A549 (cell line): ENCODE results near the gene PEPD. TPM values are rescaled to one million over a fixed set of nuclear protein-coding genes. Genes with fewer than 3 reads are reported as not detected.

ENCODE experiments used
- ATAC-seq, 2 experiments: fragments of 200-7000 bp in 1 of 2; fragments of >200 bp in 1 of 2; cut with Nextera tagmentation in 1 of 2; cut with Tn5 transposase in 1 of 2; 3 replicates each; pipeline versions ENCODE4 v1.8.0 to v1.9.1; 2018 to 2020; ENCODE audit warnings: mild to moderate bottlenecking in 1 of 2, moderate library complexity in 1 of 2
- CTCF ChIA-PET: fragments of 300-600 bp; sonication (Branson Sonifier 250); formaldehyde crosslinking; extraction: SDS; loops from one replicate; lab custom pipeline; 2021; ENCODE audit warnings: antibody characterized with exemption, inconsistent platforms; lab: Yijun Ruan, JAX
- POLR2A ChIA-PET: fragments of 350-600 bp; formaldehyde crosslinking; extraction: SDS; loops from one replicate; lab custom pipeline; 2021; ENCODE audit warnings: antibody characterized with exemption, inconsistent platforms; lab: Yijun Ruan, JAX
- DNase-seq, 2 experiments: peaks; one replicate each; pipeline versions ENCODE4 v3.0.0 to v3.0.0-alpha.2; 2011 to 2016; ENCODE audit warnings: low read depth in 1 of 2, low spot score in 1 of 2
- FAIRE-seq: peaks from 2 replicates; lab custom pipeline; 2011; peaks lifted over from hg19 to GRCh38; lab: Jason Lieb, UNC
- H3K27ac ChIP-seq, 2 experiments: fragments of >200 bp; sonication (Bioruptor Twin); formaldehyde crosslinking; 3 replicates each; pipeline ENCODE4 v1.5.1; 2016 to 2017
- H3K4me1 ChIP-seq: fragments of >200 bp; sonication (Bioruptor Twin); formaldehyde crosslinking; 3 replicates; pipeline ENCODE4 v1.6.1; 2016
- H3K4me2 ChIP-seq: fragments of >200 bp; sonication (Bioruptor Twin); formaldehyde crosslinking; 3 replicates; pipeline ENCODE4 v1.6.1; 2016
- H3K4me3 ChIP-seq: fragments of >200 bp; sonication (Bioruptor Twin); formaldehyde crosslinking; 3 replicates; pipeline ENCODE4 v1.5.1; 2016
- H3K9me3 ChIP-seq: fragments of >200 bp; sonication (Bioruptor Twin); formaldehyde crosslinking; 3 replicates; pipeline ENCODE4 v1.6.1; 2016
- BCL3 ChIP-seq: fragments of >200 bp; sonication (Bioruptor Twin); formaldehyde crosslinking; IDR thresholded peaks from 3 replicates; pipeline ENCODE4 v1.6.1; 2016
- CBX2 ChIP-seq: fragments of 200-600 bp; sonication (generic); IDR thresholded peaks from 2 replicates; pipeline ENCODE4 v1.6.1; 2016; ENCODE audit warnings: low read depth, mild to moderate bottlenecking, borderline replicate concordance
- CHD2 ChIP-seq: fragments of 150-350 bp; IDR thresholded peaks from 2 replicates; pipeline ENCODE4 v1.6.1; 2014; ENCODE audit warnings: low read length; ENCODE audit not compliant: partially characterized antibody
- CHD4 ChIP-seq: fragments of 200-600 bp; sonication (generic); IDR thresholded peaks from 2 replicates; pipeline ENCODE4 v1.6.1; 2016; ENCODE audit warnings: antibody characterized with exemption, mild to moderate bottlenecking, borderline replicate concordance
- E2F6 ChIP-seq: IDR thresholded peaks from 2 replicates; pipeline ENCODE4 v1.6.1; 2012; ENCODE audit warnings: low read depth, borderline replicate concordance
- EHF ChIP-seq: fragments of 250-450 bp; sonication (Bioruptor Pico); IDR thresholded peaks from 2 replicates; pipeline ENCODE4 v1.5.0; 2020; ENCODE audit warnings: mild to moderate bottlenecking
- EP300 ChIP-seq, 2 experiments: fragments of >200 bp; sonication (Bioruptor Twin); formaldehyde crosslinking; IDR thresholded peaks; 2 replicates in 1 of 2; 3 replicates in 1 of 2; pipeline ENCODE4 v1.6.1; 2016 to 2017
- FOSL2 ChIP-seq, 2 experiments: fragments of 450-650 bp in 1 of 2; fragments of >200 bp in 1 of 2; sonication (Bioruptor Twin) in 1 of 2; formaldehyde crosslinking; IDR thresholded peaks; 2 replicates each; pipeline versions ENCODE4 v1.5.0 to v1.6.1; 2016 to 2020; ENCODE audit warnings: mild to moderate bottlenecking in 1 of 2, moderate library complexity in 1 of 2
- FOXS1 ChIP-seq: fragments of 250-450 bp; sonication (Bioruptor Pico); IDR thresholded peaks from 2 replicates; pipeline ENCODE4 v1.5.0; 2020; ENCODE audit warnings: mild to moderate bottlenecking, moderate library complexity
- HMGXB4 ChIP-seq: fragments of 250-450 bp; sonication (Bioruptor Pico); IDR thresholded peaks from 2 replicates; pipeline ENCODE4 v1.5.0; 2021; ENCODE audit warnings: mild to moderate bottlenecking, moderate library complexity, borderline replicate concordance
- HOXA7 ChIP-seq: fragments of 250-450 bp; sonication (Bioruptor Pico); IDR thresholded peaks from 2 replicates; pipeline ENCODE4 v1.5.0; 2020; ENCODE audit warnings: mild to moderate bottlenecking, moderate library complexity
- KDM1A ChIP-seq: fragments of 200-600 bp; sonication (generic); IDR thresholded peaks from 2 replicates; pipeline ENCODE4 v1.6.1; 2016; ENCODE audit warnings: low read depth, mild to moderate bottlenecking
- MYC ChIP-seq: IDR thresholded peaks from 2 replicates; pipeline ENCODE4 v1.6.1; 2012; ENCODE audit warnings: mild to moderate bottlenecking, inconsistent platforms, low read length, improper control_type of control experiment, borderline replicate concordance
- NFE2L2 ChIP-seq: fragments of 150-350 bp; conservative IDR thresholded peaks from 2 replicates; pipeline ENCODE4 v1.6.1; 2014; ENCODE audit warnings: low read length
- NR3C1 ChIP-seq: fragments of >200 bp; sonication (Bioruptor Twin); formaldehyde crosslinking; IDR thresholded peaks from 3 replicates; pipeline ENCODE4 v1.6.1; 2017
- PBX3 ChIP-seq: IDR thresholded peaks from 2 replicates; pipeline ENCODE4 v1.6.1; 2012
- PHF8 ChIP-seq: fragments of 200-600 bp; sonication (generic); IDR thresholded peaks from 2 replicates; pipeline ENCODE4 v1.6.1; 2016; ENCODE audit warnings: low read depth, mild to moderate bottlenecking, antibody characterized with exemption, moderate library complexity, borderline replicate concordance
- POLR2AphosphoS2 ChIP-seq: conservative IDR thresholded peaks from 2 replicates; pipeline ENCODE4 v1.6.1; 2012; ENCODE audit warnings: low read length, improper control_type of control experiment, inconsistent platforms
- RCOR1 ChIP-seq: fragments of 150-350 bp; IDR thresholded peaks from 2 replicates; pipeline ENCODE4 v1.6.1; 2014; ENCODE audit warnings: antibody characterized with exemption, low read length, low read depth
- REST ChIP-seq: fragments of 200-600 bp; sonication (generic); IDR thresholded peaks from 2 replicates; pipeline ENCODE4 v1.6.1; 2016; ENCODE audit warnings: antibody characterized with exemption, mild to moderate bottlenecking, moderate library complexity
- RFX5 ChIP-seq: fragments of 450-650 bp; IDR thresholded peaks from 2 replicates; pipeline ENCODE4 v1.7.1; 2014; ENCODE audit warnings: antibody characterized with exemption, mild to moderate bottlenecking, moderate library complexity
- RNF2 ChIP-seq: fragments of 200-600 bp; sonication (generic); IDR thresholded peaks from 2 replicates; pipeline ENCODE4 v1.6.1; 2016; ENCODE audit warnings: low read depth, mild to moderate bottlenecking, antibody characterized with exemption, moderate library complexity, borderline replicate concordance
- SMC3 ChIP-seq: fragments of >200 bp; sonication (Bioruptor Twin); formaldehyde crosslinking; IDR thresholded peaks from 3 replicates; pipeline ENCODE4 v1.6.1; 2018; ENCODE audit warnings: inconsistent platforms
- SREBF2 ChIP-seq: fragments of 450-650 bp; IDR thresholded peaks from 2 replicates; pipeline ENCODE4 v1.6.1; 2014; ENCODE audit warnings: mild to moderate bottlenecking, moderate library complexity
- TFCP2L1 ChIP-seq: fragments of 250-450 bp; sonication (Bioruptor Pico); IDR thresholded peaks from 2 replicates; pipeline ENCODE4 v1.5.0; 2021; ENCODE audit warnings: mild to moderate bottlenecking
- USF2 ChIP-seq: fragments of 450-650 bp; IDR thresholded peaks from 2 replicates; pipeline ENCODE4 v1.6.1; 2014; ENCODE audit warnings: antibody characterized with exemption
- ZFP36 ChIP-seq: fragments of 450-650 bp; IDR thresholded peaks from 2 replicates; pipeline ENCODE4 v1.6.1; 2014; ENCODE audit warnings: borderline replicate concordance; ENCODE audit not compliant: partially characterized antibody
- WGBS: methylation state at CpG from one replicate; pipeline ENCODE4 v1.1.6; 2017; ENCODE audit errors: missing lambda C conversion rate; 5-methylcytosine and 5-hydroxymethylcytosine counted together
- polyA plus RNA-seq, 4 experiments: library from polyadenylated mRNA; depleted of rRNA in 3 of 4; stranded (reverse); fragments of >200 nt; fragmentation: RNase III in 1 of 4; extraction: RNeasy Plus Mini Kit Qiagen cat#74134 plus additional on column Dnase treatment in 1 of 4; gene quantifications; 2 replicates in 3 of 4; 3 replicates in 1 of 4; pipeline ENCODE4 v1.2.3, GENCODE V29; 2011 to 2017

The PEPD gene
- polyA plus RNA-seq, 2 of the 4 experiments (the other 2 are of a cell fraction) = 85.5 to 100 TPM

- WGBS = 73% methylated on average over 12 of the region's 12 CpGs
- ChIA-PET CTCF (interaction anchor here (0.7 to 35.6 kb wide), 19 partner anchors 11 to 678 kb away, joined by 3 to 1493 read pairs (median 6); partner anchors contain the start of gene CEBPA), POLR2A (no interaction called here)
- Histone ChIP-seq H3K4me3 (no peak overlapping the region), H3K4me1 (no peaks in the 10 kb centered on the region), H3K9me3 (no peaks in the 10 kb centered on the region), H3K27ac (no peak overlapping the region), H3K4me2 (no peak overlapping the region)
- no peak for DNase-seq
- TF ChIP-seq NR3C1 (no peak), REST (no peak), ZFP36 (no peak), MYC (no peak), HOXA7 (CRISPR knock-in tag) (no peak), RNF2 (no peak), POLR2AphosphoS2 (no peak), BCL3 (no peak), RCOR1 (no peak), PHF8 (no peak), CHD4 (no peak), E2F6 (no peak), CBX2 (no peak), EHF (CRISPR knock-in tag) (no peak), USF2 (no peak), KDM1A (no peak), CHD2 (no peak), SREBF2 (no peak), FOXS1 (no peak)
- FAIRE-seq = no peak
- ATAC-seq = no peak
Observed at GRCh38 chr19:33418461-33418860, 103.1 kb downstream of the PEPD start.

- ATAC-seq (no peak), FAIRE-seq (no peak), DNase-seq (no peak)
- TF ChIP-seq FOSL2 (IDR thresholded peaks at IDR 0.05) (no peak), FOSL2 (CRISPR knock-in tag; IDR thresholded peaks at IDR 0.05) (no peak), E2F6 (no peak), TFCP2L1 (CRISPR knock-in tag) (no peak), EP300 (IDR thresholded peaks at IDR 0.05) (no peak), HMGXB4 (no peak), RFX5 (no peak), SMC3 (no peak), POLR2AphosphoS2 (no peak), PBX3 (no peak), ZFP36 (no peak), NFE2L2 (no peak)
- 78% methylated on average over 14 of the region's 14 CpGs for WGBS
- ChIA-PET POLR2A (no interaction called here), CTCF (interaction anchor here (0.7 to 35.6 kb wide), 14 partner anchors 12 to 740 kb away, joined by 3 to 1493 read pairs (median 15); partner anchors contain the start of gene CEBPA)
- Histone ChIP-seq H3K4me3 (no peak overlapping the region), H3K27ac (no peak overlapping the region), H3K4me1 (no peaks in the 10 kb centered on the region), H3K9me3 (no peaks in the 10 kb centered on the region), H3K4me2 (no peak overlapping the region)
Observed at GRCh38 chr19:33417751-33418150, 103.8 kb downstream of the PEPD start.
